ENCODE measurements around the gene WRNIP1. TPM values are rescaled to one million over a fixed set of nuclear protein-coding genes. Genes with fewer than 3 reads are reported as not detected.

Gene WRNIP1
- total and polyA plus RNA-seq, 2 of the 13 experiments (the other 11 are each of a cell fraction or from before 2014, with no cell fraction given), result 77.7 to 90.3 TPM

DNA sequence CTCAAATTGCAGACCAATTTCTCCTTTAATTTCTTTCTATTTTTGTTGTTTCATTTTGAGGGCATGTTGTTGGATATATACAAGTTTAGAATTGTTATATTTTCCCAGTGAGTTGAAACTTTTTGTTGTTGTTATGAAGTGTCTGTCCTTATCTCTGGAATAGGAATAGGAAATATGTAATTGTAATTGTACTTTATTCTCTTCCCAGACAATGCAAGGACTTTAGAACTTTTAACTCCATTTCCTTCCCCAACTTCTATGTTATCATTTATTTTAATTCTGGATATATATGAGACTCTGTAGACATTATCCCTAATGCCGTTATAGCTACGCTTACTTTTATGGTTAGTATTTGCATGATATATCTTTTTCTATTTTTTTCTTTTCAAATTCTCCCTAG lies 64.1 kb downstream of the WRNIP1 start:
- ChIA-PET POLR2A (interaction anchor here (0.7 to 1.7 kb wide), 3 partner anchors 10 to 162 kb away, joined by 3 to 8 read pairs (median 5); partner anchors contain the start of gene SERPINB1), CTCF (ENCODE audit: low intra/inter-chr PET ratio, low total read pairs) (no interaction called here)
- no peaks in the 10 kb centered on the region for H3K79me2 ChIP-seq (ENCODE audit: insufficient read depth, low read length)
- no TSS peak for BruUV-seq (replicated peaks)
- H3K9ac ChIP-seq (ENCODE audit: insufficient read depth, low read depth, low read length), result no peak overlapping the region
- H3K9me3 ChIP-seq (ENCODE audit: low read length), result no peaks in the 10 kb centered on the region
- TF ChIP-seq, protein P1, sequence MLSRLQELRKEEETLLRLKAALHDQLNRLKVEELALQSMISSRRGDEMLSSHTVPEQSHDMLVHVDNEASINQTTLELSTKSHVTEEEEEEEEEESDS (CRISPR knock-in tag; IDR thresholded peaks at IDR 0.05; ENCODE audit: borderline replicate concordance), result no peak
- TF ChIP-seq ZNF333 (CRISPR knock-in tag; IDR thresholded peaks at IDR 0.05; ENCODE audit: borderline replicate concordance) (no peak), FOXM1 (CRISPR knock-in tag; IDR thresholded peaks at IDR 0.05) (no peak), PHF20 (CRISPR knock-in tag; IDR thresholded peaks at IDR 0.05) (no peak), MTA1 (CRISPR knock-in tag; IDR thresholded peaks at IDR 0.05; ENCODE audit: borderline replicate concordance) (no peak)
- TF ChIP-seq, protein P2, sequence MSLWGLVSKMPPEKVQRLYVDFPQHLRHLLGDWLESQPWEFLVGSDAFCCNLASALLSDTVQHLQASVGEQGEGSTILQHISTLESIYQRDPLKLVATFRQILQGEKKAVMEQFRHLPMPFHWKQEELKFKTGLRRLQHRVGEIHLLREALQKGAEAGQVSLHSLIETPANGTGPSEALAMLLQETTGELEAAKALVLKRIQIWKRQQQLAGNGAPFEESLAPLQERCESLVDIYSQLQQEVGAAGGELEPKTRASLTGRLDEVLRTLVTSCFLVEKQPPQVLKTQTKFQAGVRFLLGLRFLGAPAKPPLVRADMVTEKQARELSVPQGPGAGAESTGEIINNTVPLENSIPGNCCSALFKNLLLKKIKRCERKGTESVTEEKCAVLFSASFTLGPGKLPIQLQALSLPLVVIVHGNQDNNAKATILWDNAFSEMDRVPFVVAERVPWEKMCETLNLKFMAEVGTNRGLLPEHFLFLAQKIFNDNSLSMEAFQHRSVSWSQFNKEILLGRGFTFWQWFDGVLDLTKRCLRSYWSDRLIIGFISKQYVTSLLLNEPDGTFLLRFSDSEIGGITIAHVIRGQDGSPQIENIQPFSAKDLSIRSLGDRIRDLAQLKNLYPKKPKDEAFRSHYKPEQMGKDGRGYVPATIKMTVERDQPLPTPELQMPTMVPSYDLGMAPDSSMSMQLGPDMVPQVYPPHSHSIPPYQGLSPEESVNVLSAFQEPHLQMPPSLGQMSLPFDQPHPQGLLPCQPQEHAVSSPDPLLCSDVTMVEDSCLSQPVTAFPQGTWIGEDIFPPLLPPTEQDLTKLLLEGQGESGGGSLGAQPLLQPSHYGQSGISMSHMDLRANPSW (CRISPR knock-in tag; IDR thresholded peaks at IDR 0.05; ENCODE audit: borderline replicate concordance), result no peak
- intact Hi-C loops (cut with micrococcal nuclease; ENCODE audit: unreplicated experiment) (no loop called here), in situ Hi-C loops (cut with HindIII; ENCODE audit: extremely low pct_ligation_motif_present, low pct_unique_long_range_greater_than_20kb) (no loop called here)
- DNase-seq (ENCODE audit: low spot score) (no peak), ATAC-seq (no peak), FAIRE-seq (no peak)
- no peak overlapping the region for H3K4me3 ChIP-seq (replicated peaks in 1 of 3; ENCODE audit: insufficient read depth in 1 of 3, low read depth in 2 of 3, low read length in 3 of 3)
- peaks cover 0 to 9% of the 10 kb centered on the region in 2 experiments; a peak in 3 of 5 replicates for H3K36me3 ChIP-seq (replicated peaks in 1 of 2; ENCODE audit: control insufficient read depth in 1 of 2, insufficient read depth in 2 of 2, low read length in 2 of 2)
- no peaks in the 10 kb centered on the region for H3K27me3 ChIP-seq (ENCODE audit: control insufficient read depth in 1 of 2, insufficient read depth in 2 of 2, low read length in 2 of 2)
- H3K27ac ChIP-seq (ENCODE audit: extremely low read length, insufficient read depth, low read length), result no peak overlapping the region
- 97% methylated on average over 2 of the region's 2 CpGs for WGBS (ENCODE audit: low lambda C conversion rate)
- no peak overlapping the region for H3K4me2 ChIP-seq (ENCODE audit: low read depth, low read length)
- peaks cover 8% of the 10 kb centered on the region for H3K4me1 ChIP-seq (ENCODE audit: insufficient read depth, low read length)
- no peaks in the 10 kb centered on the region for H4K20me1 ChIP-seq (ENCODE audit: insufficient read depth, low read length)
- no peak overlapping the region for H2AFZ ChIP-seq (ENCODE audit: low read length)

All from HepG2 (cell line).